ENCODE results near the gene RERE.

DNA sequence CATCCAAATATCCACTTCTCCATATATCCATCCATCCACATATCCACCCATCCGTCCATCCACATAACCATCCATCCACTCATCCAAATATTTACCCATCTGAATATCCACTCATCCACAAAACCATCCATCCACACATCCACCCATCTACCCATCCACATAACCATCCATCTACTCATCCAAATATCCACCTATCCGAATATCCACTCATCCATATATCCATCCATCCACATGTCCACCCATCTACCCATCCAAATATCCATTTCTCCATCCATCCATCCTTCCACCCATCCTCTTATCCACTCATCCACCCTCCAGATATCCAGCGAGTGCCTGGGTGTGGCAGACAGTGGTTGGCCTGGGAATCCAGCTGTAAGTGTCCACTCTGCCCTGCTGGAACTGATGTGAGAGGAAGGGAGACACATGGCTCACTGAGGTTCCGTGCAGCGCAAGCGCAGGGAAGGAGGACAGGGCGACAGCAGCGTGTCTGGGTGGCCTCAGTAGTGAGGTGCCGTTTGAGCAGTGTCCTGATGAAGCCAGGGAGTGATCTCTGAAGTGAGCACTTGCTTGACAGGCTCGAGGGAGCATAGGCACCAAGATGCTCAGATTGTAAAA, 472.4 kb downstream of the RERE start:
- TF ChIP-seq, protein P1, sequence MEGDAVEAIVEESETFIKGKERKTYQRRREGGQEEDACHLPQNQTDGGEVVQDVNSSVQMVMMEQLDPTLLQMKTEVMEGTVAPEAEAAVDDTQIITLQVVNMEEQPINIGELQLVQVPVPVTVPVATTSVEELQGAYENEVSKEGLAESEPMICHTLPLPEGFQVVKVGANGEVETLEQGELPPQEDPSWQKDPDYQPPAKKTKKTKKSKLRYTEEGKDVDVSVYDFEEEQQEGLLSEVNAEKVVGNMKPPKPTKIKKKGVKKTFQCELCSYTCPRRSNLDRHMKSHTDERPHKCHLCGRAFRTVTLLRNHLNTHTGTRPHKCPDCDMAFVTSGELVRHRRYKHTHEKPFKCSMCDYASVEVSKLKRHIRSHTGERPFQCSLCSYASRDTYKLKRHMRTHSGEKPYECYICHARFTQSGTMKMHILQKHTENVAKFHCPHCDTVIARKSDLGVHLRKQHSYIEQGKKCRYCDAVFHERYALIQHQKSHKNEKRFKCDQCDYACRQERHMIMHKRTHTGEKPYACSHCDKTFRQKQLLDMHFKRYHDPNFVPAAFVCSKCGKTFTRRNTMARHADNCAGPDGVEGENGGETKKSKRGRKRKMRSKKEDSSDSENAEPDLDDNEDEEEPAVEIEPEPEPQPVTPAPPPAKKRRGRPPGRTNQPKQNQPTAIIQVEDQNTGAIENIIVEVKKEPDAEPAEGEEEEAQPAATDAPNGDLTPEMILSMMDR (IDR thresholded peaks at IDR 0.05) = no peak
- no peak for TF ChIP-seq POLR2A (IDR thresholded peaks at IDR 0.05)

Measured in adrenal gland (tissue), 5 donors.